ENCODE data around the gene SP100.

SP100 gene

DNA sequence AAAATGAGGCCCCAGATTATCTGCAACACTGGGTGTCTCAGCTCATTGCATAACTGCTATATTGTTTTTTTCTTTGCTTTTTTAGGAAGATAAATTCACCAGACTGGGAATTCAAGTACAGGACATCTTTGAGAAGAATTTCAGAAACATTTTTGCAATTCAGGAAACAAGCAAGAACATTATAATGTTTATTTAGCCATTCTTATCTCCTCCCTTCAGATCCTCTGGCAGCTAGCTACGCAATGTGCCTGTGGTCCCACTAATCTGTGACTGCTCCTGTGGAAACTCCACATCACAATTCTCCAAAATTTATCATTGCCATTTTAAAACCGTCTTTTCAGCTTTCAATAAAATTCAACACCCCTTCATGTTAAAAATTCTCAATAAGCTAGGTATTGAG lies 126.8 kb downstream of the SP100 start:
- DNase-seq (ENCODE audit: low read depth, low spot score) = no peak

GRCh38 chr2:230552181-230552580 lies 136.2 kb downstream of the SP100 start:
- no peak for DNase-seq (ENCODE audit: low read depth, low spot score)

GRCh38 chr2:230557065-230557464 lies 141.1 kb downstream of the SP100 start:
- no peak for DNase-seq (ENCODE audit: low read depth, low spot score)

DNA sequence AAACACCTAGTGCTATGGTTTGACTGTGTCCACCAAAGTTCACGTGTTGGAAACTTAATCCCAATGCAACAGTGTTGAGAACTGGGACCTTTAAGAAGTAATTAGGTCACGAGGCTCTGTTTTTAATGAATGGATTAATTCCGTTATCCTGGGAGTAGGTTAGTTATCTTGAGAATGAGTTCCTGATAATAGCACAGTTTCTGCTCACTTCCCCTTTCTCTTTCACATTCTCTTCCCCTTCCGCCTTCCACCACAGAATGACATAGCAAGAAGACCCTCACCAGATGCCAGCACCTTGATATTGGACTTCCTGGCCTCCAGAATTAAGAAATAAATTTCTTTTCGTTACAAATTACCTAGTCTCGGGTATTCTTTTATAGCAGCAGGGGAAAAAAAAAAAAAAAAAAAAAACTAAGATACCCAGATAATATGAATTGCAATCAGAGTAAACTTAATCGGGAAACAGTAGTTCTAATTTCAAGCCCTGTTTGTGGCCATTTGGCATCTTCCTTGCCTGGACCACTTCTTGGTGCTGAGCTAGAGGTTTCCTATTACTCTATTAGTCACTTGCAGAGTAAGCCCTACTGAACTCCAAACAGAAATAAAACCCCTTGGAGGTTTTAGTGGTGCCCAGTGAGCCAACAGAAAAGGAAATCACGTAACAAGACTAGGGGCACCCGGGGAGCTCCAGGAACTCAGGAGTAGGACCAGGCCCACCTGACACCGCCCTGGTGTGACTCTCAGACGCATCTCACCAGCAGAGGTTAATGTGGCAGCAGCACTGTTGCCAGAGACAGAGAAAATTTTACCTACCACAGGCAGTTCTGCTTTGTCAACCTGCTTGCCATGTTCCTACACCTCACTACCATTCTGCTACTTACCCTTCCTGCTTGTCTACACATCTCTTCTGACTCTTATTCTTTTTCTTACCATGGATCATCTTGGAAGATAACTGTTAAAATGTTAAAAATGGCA lies 149.1 kb downstream of the SP100 start:
- DNase-seq (ENCODE audit: low read depth, low spot score) = no peak

GRCh38 chr2:230569298-230569697 lies 153.3 kb downstream of the SP100 start:
- no peak for DNase-seq (ENCODE audit: low read depth, low spot score)

DNA sequence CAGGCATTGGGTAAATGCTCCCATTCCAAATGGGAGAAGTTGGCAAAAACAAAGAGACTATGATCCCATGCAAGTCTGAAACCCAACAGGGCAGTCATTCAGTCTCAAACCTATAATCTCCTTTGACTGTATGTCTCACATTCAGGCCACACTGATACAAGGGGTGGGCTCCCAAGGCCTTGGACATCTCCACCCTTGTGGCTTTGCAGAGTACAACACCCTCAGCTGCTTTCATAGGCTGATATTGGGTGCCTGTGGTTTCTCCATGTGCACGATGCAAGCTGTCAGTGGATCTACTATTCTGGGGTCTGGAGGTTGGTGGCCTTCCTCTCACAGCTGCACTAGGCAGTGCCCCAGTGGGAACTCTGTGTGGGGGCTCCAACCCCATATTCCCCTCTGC lies 155.0 kb downstream of the SP100 start:
- no peak for DNase-seq (ENCODE audit: low read depth, low spot score)

DNA sequence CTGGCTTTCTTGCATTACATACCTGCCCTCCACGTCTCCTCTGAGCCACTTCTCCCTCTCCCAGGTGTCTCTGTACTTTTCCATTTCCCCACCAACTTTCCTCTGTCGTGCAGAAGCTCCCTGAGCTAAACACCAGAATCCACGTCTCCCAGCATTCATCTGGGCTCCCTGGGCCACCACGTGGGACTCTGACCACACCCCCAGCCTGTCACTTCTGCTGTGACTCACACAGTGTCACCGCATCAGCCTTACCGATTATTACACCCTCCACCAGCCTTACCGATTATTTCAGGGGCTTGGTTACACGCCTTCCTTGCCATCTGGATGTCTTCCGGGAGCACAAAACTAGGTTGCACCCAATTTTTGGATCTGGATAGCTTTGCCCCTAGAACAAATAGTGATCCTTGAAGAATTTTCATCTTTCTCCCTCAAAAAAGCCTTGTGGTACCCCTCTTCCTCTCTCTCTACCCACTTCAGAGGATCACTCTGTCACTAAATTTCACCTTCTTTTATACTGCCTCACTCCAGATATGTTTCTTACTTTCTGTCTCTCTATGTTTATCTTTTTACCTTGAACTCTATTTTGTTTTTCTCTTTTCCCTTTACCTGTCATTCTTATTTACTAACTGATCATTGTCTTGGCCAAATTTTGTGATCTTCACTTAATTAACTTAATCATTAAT lies 159.8 kb downstream of the SP100 start:
- DNase-seq (ENCODE audit: low read depth, low spot score) = no peak

- no peak for DNase-seq (ENCODE audit: low read depth, low spot score)
Observed at GRCh38 chr2:230577114-230577513, 161.1 kb downstream of the SP100 start.

GRCh38 chr2:230578106-230578505 lies 162.1 kb downstream of the SP100 start:
- no peak for DNase-seq (ENCODE audit: low read depth, low spot score)

- no peak for DNase-seq (ENCODE audit: low read depth, low spot score)
Observed at GRCh38 chr2:230582851-230583283, 166.9 kb downstream of the SP100 start.

DNA sequence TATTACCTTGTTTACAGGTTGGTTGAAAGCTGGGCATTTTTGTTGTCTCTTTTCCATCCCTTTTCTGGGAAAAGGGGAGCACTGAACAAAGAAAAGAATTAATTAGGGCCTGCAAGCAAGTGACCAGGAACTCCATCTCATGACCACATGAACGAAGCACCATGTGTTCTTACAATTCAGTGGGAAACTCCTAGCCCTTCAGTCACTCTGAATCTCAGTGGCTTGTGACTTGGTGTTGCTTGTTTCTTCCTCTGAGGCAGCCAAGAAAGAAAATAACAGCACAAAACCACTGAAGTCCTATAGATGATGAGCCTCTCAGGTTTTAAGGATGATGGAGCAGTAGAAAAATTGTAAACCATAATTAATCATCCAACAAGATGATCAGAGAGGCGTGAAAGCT lies 167.6 kb downstream of the SP100 start:
- no peak for DNase-seq (ENCODE audit: low read depth, low spot score)

GRCh38 chr2:230586328-230586982 lies 170.5 kb downstream of the SP100 start:
- no peak for DNase-seq (ENCODE audit: low read depth, low spot score)

- DNase-seq (ENCODE audit: low read depth, low spot score) = no peak
Observed at GRCh38 chr2:230589025-230589424, 173.0 kb downstream of the SP100 start.

DNA sequence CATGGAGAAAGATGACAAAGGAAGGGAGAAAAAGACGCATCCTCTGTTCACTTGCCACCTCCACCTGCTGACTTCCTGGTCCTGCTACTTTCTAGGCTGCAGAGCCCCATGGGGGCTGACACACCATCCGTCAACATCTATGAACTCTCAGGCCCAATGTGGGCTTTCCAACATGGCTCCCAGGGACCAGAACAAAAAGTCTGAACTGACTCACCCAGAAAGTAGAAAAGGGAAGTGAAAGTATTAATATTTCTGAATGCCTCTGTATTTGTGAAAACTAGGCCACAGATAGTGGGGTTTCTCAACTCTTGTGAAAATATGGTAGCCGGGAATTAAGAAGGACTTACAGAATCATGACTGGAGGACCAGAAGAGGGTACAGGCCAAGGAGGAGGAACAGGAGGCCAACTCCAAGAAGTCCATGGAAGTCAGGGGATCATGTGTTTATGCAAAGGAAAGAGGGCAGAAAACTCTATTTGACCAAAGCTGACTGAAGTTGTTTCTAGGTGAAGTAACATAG lies 173.6 kb downstream of the SP100 start:
- no peak for DNase-seq (ENCODE audit: low read depth, low spot score)

DNA sequence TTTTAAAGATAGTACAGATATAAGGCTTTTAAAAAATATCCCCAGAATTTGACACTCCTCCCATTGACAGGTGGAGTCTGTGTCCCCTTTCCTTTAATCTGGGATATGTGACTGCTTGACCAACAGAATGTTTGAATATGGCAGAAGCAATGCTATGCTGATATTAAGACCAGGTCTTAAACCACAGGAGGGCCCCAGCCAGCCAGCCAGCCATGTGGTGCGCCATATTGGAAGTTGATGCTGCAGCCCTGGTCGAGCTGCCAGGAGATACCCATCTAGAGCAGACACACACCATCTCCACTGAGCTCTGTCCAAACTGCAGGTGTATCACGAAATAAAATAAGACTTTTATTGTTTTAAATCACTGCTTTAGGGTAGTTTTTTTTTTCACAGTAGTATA lies 174.3 kb downstream of the SP100 start:
- no peak for DNase-seq (ENCODE audit: low read depth, low spot score)

- no peak for DNase-seq (ENCODE audit: low read depth, low spot score)
Observed at GRCh38 chr2:230591850-230592249, 175.8 kb downstream of the SP100 start.

GRCh38 chr2:230592775-230593174 lies 176.8 kb downstream of the SP100 start:
- DNase-seq (ENCODE audit: low read depth, low spot score) = no peak
